Transverse colon (tissue), 4 donors: ENCODE results near the gene MBOAT2. TPM values are rescaled to one million over a fixed set of nuclear protein-coding genes. Genes with fewer than 3 reads are reported as not detected.

Experiments used
- DNase-seq: peaks from one replicate; pipeline ENCODE4 v3.0.0-alpha.2; 2019
- H3K27ac ChIP-seq, 4 donors: fragments of 200-600 bp; sonication (generic); 2 replicates each; pipeline ENCODE4 v1.5.1; 2016 to 2018; ENCODE audit warnings: inconsistent platforms in 4 of 4
- H3K27me3 ChIP-seq: fragments of 200-600 bp; sonication (generic); 2 replicates; pipeline ENCODE4 v1.5.1; 2017; ENCODE audit warnings: inconsistent platforms
- H3K36me3 ChIP-seq, 4 donors: fragments of 200-600 bp; sonication (generic); 2 replicates each; pipeline ENCODE4 v1.5.1; 2017 to 2019; ENCODE audit warnings: inconsistent platforms in 4 of 4
- H3K4me1 ChIP-seq, 4 donors: fragments of 200-600 bp; sonication (generic); 2 replicates each; pipeline ENCODE4 v1.5.1; 2017 to 2020; ENCODE audit warnings: inconsistent platforms in 4 of 4
- H3K4me3 ChIP-seq, 4 donors: fragments of 200-600 bp; sonication (generic); 1 replicate in 1 of 4; 2 replicates in 3 of 4; pipeline versions ENCODE4 v1.5.1 to v1.6.1; 2017 to 2019; ENCODE audit warnings: inconsistent platforms in 4 of 4
- H3K9me3 ChIP-seq, 2 donors: fragments of 200-600 bp; sonication (generic); 2 replicates each; pipeline ENCODE4 v1.5.1; 2017 to 2019; ENCODE audit warnings: inconsistent platforms in 2 of 2
- EP300 ChIP-seq: sonication (generic); formaldehyde crosslinking; IDR thresholded peaks from one replicate; pipeline ENCODE4 v1.6.1; 2017; ENCODE audit warnings: antibody characterized with exemption, low read depth
- POLR2A ChIP-seq: fragments of 450-650 bp; IDR thresholded peaks from one replicate; pipeline ENCODE4 v1.6.1; 2016; ENCODE audit warnings: antibody characterized with exemption, mild to moderate bottlenecking, moderate library complexity
- POLR2AphosphoS5 ChIP-seq, 3 donors: sonication (generic); formaldehyde crosslinking; IDR thresholded peaks; one replicate each; pipeline ENCODE4 v1.6.1; 2016; ENCODE audit warnings: antibody characterized with exemption in 3 of 3
- WGBS, 2 donors: methylation state at CpG; one replicate each; pipeline ENCODE4 v1.1.5; 2018; ENCODE audit warnings: low coverage in 1 of 2; 5-methylcytosine and 5-hydroxymethylcytosine counted together
- in situ Hi-C, 4 donors: fragments of 200-750 bp; cut with MboI; loops; one replicate each; pipeline versions ENCODE4 v1.15.0 to v1.15.1; 2017; ENCODE audit warnings: low sequenced_read_pairs in 3 of 4, low pct_ligation_motif_present in 1 of 4, low pct_unique_long_range_greater_than_20kb in 1 of 4
- intact Hi-C: fragments of 100-400 bp; cut with DNase I; formaldehyde crosslinking; loops from one replicate; pipeline ENCODE4 v1.15.1; 2023; ENCODE audit warnings: low total_unique reads
- total RNA-seq, 4 donors: library from RNA; depleted of rRNA; stranded (reverse); fragments of >200 nt; gene quantifications; one replicate each; pipeline ENCODE4 v1.1.0, GENCODE V29; 2016
- TF ChIP-seq, protein P1 (sequence below), 5 experiments: fragments of 200-600 bp in 3 of 5; fragments of 450-650 bp in 2 of 5; sonication (generic) in 3 of 5; IDR thresholded peaks; 1 replicate in 2 of 5; 2 replicates in 3 of 5; pipeline ENCODE4 v1.5.1; 2016 to 2017; ENCODE audit warnings: antibody characterized with exemption in 5 of 5, inconsistent platforms in 3 of 5, mild to moderate bottlenecking in 2 of 5, moderate library complexity in 1 of 5

Gene MBOAT2
- total RNA-seq, 4 donors from 2014 or later: 10.0 to 132 (median 89.2) TPM

DNA sequence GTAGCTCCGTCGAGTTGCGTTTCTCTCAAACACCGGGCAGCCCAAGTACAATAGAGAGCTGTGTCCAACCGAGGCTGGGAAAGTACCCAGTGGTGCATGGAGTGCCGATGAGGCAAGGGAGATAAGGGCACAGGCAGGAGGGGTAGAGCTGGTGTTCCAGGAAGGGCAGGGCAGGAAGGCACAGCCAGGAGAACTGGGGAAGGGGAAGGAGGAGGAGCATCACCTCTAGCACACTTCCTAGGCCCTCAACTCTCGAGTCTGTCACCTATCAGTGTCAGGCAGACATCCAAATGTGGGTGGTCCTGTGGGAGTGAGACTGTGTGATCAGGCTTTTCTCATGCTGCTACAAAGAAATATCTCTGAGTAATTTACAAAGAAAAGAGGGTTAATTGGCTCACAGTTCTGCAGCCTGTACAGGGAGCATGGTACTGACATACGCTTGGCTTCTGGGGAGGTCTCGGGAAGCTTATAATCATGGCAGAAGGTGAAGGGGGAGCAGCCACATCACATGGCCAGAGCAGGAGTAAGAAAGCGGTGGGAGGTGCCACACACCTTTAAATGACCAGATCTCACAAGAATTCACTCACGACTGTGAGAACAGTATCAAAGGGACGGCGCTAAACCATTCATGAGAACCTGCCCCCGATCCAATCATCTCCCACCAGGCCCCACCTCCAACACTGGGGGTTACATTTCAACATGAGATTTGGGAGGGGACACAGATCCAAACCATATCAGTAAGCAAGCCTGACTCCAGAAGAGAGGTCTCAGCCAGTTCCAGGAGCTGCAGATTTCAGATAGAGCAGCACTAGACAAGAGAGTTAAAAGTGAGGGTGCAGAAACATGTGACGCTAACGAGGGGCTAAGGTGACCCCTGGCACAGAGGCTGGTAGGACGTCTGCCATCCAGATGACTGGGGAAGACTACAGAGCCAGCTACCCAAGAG is 75.7 kb downstream of the MBOAT2 start:
- intact Hi-C loops (no loop called here), in situ Hi-C loops (no loop called here)
- 90 to 98% methylated on average over 8 to 17 of the region's 17 CpGs for WGBS, 2 donors
- Histone ChIP-seq H3K9me3 (no peaks in the 10 kb centered on the region), H3K27ac (no peak overlapping the region), H3K4me1 (no peaks in the 10 kb centered on the region), H3K4me3 (no peak overlapping the region), H3K36me3 (no peaks in the 10 kb centered on the region), H3K27me3 (no peaks in the 10 kb centered on the region)
- no peak for TF ChIP-seq POLR2A
- TF ChIP-seq, protein P1, sequence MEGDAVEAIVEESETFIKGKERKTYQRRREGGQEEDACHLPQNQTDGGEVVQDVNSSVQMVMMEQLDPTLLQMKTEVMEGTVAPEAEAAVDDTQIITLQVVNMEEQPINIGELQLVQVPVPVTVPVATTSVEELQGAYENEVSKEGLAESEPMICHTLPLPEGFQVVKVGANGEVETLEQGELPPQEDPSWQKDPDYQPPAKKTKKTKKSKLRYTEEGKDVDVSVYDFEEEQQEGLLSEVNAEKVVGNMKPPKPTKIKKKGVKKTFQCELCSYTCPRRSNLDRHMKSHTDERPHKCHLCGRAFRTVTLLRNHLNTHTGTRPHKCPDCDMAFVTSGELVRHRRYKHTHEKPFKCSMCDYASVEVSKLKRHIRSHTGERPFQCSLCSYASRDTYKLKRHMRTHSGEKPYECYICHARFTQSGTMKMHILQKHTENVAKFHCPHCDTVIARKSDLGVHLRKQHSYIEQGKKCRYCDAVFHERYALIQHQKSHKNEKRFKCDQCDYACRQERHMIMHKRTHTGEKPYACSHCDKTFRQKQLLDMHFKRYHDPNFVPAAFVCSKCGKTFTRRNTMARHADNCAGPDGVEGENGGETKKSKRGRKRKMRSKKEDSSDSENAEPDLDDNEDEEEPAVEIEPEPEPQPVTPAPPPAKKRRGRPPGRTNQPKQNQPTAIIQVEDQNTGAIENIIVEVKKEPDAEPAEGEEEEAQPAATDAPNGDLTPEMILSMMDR (IDR thresholded peaks at IDR 0.05): no peak
- no peak for TF ChIP-seq EP300
- no peak for TF ChIP-seq POLR2AphosphoS5 (IDR thresholded peaks at IDR 0.05)
- no peak for DNase-seq

DNA sequence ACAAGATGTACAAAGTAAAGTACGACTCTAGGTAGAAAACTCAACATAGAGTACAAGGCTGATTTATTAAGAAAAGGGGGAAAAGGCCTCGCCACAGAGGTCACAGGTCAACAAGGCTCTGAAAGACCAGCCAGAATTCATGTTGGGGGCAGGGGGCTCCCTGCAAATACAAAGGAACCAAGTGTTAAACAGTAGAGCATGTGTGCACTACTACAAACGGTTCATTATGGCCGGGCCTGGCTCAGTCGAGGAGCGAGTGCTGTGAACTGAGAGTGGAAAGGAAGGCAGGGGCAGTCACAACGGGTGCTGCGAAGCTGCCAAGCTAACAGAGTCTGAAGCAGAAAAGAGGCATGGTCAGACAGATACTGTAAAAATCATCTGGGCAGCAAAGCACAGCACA is 77.1 kb downstream of the MBOAT2 start:
- H3K27ac ChIP-seq: no peak overlapping the region
- intact Hi-C loops: no loop called here
- TF ChIP-seq, protein P1 (IDR thresholded peaks at IDR 0.05): no peak
- no peak for TF ChIP-seq POLR2AphosphoS5 (IDR thresholded peaks at IDR 0.05)
- no peak for TF ChIP-seq EP300
- TF ChIP-seq POLR2A: no peak
- no peaks in the 10 kb centered on the region for H3K27me3 ChIP-seq
- H3K9me3 ChIP-seq: no peaks in the 10 kb centered on the region
- no peaks in the 10 kb centered on the region for H3K36me3 ChIP-seq
- WGBS, 2 donors: 63 to 90% methylated on average over 2 to 8 of the region's 8 CpGs
- in situ Hi-C loops: no loop called here
- H3K4me1 ChIP-seq: no peaks in the 10 kb centered on the region
- DNase-seq: no peak
- no peak overlapping the region for H3K4me3 ChIP-seq

DNA sequence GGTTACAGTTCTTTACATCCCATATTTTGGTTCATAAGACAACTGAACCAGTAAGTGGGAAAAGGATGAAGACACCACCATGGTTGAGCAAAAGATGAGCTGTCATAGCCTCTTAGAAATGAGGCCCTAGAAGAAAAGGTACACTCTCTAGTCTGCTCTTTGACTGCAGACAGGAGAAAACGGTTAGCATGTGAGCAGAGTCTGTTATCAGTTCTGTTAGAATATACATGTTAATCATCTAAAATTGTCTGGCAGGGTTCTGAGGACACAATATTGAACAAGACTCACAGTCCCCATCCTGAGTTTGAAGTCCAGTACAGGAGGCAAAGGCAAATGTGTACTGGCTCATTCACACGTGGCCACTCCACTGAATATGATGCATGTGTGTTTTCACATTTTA is 78.1 kb downstream of the MBOAT2 start:
- in situ Hi-C loops: no loop called here
- intact Hi-C loops: no loop called here
- no peaks in the 10 kb centered on the region for H3K27me3 ChIP-seq
- no peaks in the 10 kb centered on the region for H3K36me3 ChIP-seq
- H3K4me1 ChIP-seq: peaks cover 0 to 4% (median 0%) of the 10 kb centered on the region in 4 donors
- DNase-seq: no peak
- H3K4me3 ChIP-seq: no peak overlapping the region
- TF ChIP-seq POLR2AphosphoS5 (IDR thresholded peaks at IDR 0.05) (no peak), EP300 (no peak), POLR2A (no peak)
- TF ChIP-seq, protein P1 (IDR thresholded peaks at IDR 0.05): no peak
- H3K27ac ChIP-seq: no peak overlapping the region
- 84 to 100% methylated on average over 1 to 2 of the region's 2 CpGs for WGBS, 2 donors
- no peaks in the 10 kb centered on the region for H3K9me3 ChIP-seq

- no peaks in the 10 kb centered on the region for H3K27me3 ChIP-seq
- no peak overlapping the region for H3K4me3 ChIP-seq
- H3K9me3 ChIP-seq: no peaks in the 10 kb centered on the region
- H3K27ac ChIP-seq: no peak overlapping the region
- peaks cover 0 to 17% (median 10%) of the 10 kb centered on the region in 4 donors for H3K4me1 ChIP-seq
- in situ Hi-C loops (no loop called here), intact Hi-C loops (no loop called here)
- no peaks in the 10 kb centered on the region for H3K36me3 ChIP-seq
- TF ChIP-seq EP300: no peak
- TF ChIP-seq, protein P1 (IDR thresholded peaks at IDR 0.05): no peak
- no peak for TF ChIP-seq POLR2AphosphoS5 (IDR thresholded peaks at IDR 0.05)
- TF ChIP-seq POLR2A: no peak
- WGBS, 2 donors: 95% methylated on average over 1 of the region's 1 CpG; no CpG with 5 or more reads in 1 of the 2 donors
- DNase-seq: no peak
Observed at GRCh38 chr2:8923183-8923582, 80.3 kb downstream of the MBOAT2 start.
